Upper lobe of left lung (tissue), 4 donors: Measurements from ENCODE around the gene ATP2A2.

Source experiments
- CTCF ChIP-seq, 6 experiments: fragments of 450-650 bp in 4 of 6; fragments of 200-600 bp in 2 of 6; sonication (generic) in 2 of 6; IDR thresholded peaks; one replicate each; pipeline ENCODE4 v1.5.1; 2016 to 2019; ENCODE audit warnings: antibody characterized with exemption in 6 of 6
- POLR2A ChIP-seq, 4 donors: fragments of 450-650 bp; IDR thresholded peaks; one replicate each; pipeline ENCODE4 v1.5.1; 2016 to 2017; ENCODE audit warnings: antibody characterized with exemption in 4 of 4, mild to moderate bottlenecking in 2 of 4

- no peak for TF ChIP-seq CTCF (IDR thresholded peaks at IDR 0.05)
- TF ChIP-seq POLR2A (IDR thresholded peaks at IDR 0.05): no peak
Observed at GRCh38 chr12:110284597-110284996, 3.5 kb downstream of the ATP2A2 start.
